Thyroid gland (tissue), 4 donors: ENCODE measurements around the gene EPHA2.
"Not testable (repeated sequence)": the region's sequence is repeated elsewhere in the genome, so short reads cannot be mapped to it uniquely, and the experiment has no call there.

ENCODE experiments used
- CTCF ChIP-seq, 6 experiments: fragments of 200-600 bp in 3 of 6; fragments of 450-650 bp in 3 of 6; sonication (generic) in 3 of 6; IDR thresholded peaks; one replicate each; pipeline ENCODE4 v1.5.1; 2016 to 2019; ENCODE audit warnings: antibody characterized with exemption in 6 of 6, mild to moderate bottlenecking in 2 of 6, inconsistent platforms in 1 of 6, moderate library complexity in 1 of 6
- POLR2A ChIP-seq, 2 donors: fragments of 450-650 bp; IDR thresholded peaks; one replicate each; pipeline ENCODE4 v1.6.1; 2017; ENCODE audit warnings: antibody characterized with exemption in 2 of 2, mild to moderate bottlenecking in 2 of 2, moderate library complexity in 1 of 2

- not testable (repeated sequence) for TF ChIP-seq CTCF, POLR2A (IDR thresholded peaks at IDR 0.05)
These were observed 7.8 kb upstream of the EPHA2 start for GRCh38 chr1:16163608-16164212.
